HEK293T (cell line): Measurements from ENCODE around the gene ST8SIA2.

Experiments used
- BHLHE40 ChIP-seq: fragments of 450-650 bp; IDR thresholded peaks from 2 replicates; pipeline ENCODE4 v1.6.1; 2016; ENCODE audit warnings: mild to moderate bottlenecking, moderate library complexity, borderline replicate concordance
- ELF4 ChIP-seq: fragments of 450-650 bp; IDR thresholded peaks from 2 replicates; pipeline ENCODE4 v1.6.1; 2017; ENCODE audit warnings: antibody characterized with exemption
- PKNOX1 ChIP-seq: fragments of 450-650 bp; IDR thresholded peaks from 2 replicates; pipeline ENCODE4 v1.6.1; 2016
- SP1 ChIP-seq: fragments of 450-650 bp; IDR thresholded peaks from 2 replicates; pipeline ENCODE4 v1.6.1; 2017

- TF ChIP-seq SP1, result no peak
- TF ChIP-seq PKNOX1, result no peak
- TF ChIP-seq BHLHE40, result no peak
- TF ChIP-seq ELF4, result no peak
These were observed 18.6 kb upstream of the ST8SIA2 start for GRCh38 chr15:92375057-92375456.
